ENCODE results near the gene IER2.
A peak's percentile ranks its signal among the peaks of the same experiment; 100 is the strongest.
"Not testable (repeated sequence)": the region's sequence is repeated elsewhere in the genome, so short reads cannot be mapped to it uniquely, and the experiment has no call there.

IER2 gene

DNA sequence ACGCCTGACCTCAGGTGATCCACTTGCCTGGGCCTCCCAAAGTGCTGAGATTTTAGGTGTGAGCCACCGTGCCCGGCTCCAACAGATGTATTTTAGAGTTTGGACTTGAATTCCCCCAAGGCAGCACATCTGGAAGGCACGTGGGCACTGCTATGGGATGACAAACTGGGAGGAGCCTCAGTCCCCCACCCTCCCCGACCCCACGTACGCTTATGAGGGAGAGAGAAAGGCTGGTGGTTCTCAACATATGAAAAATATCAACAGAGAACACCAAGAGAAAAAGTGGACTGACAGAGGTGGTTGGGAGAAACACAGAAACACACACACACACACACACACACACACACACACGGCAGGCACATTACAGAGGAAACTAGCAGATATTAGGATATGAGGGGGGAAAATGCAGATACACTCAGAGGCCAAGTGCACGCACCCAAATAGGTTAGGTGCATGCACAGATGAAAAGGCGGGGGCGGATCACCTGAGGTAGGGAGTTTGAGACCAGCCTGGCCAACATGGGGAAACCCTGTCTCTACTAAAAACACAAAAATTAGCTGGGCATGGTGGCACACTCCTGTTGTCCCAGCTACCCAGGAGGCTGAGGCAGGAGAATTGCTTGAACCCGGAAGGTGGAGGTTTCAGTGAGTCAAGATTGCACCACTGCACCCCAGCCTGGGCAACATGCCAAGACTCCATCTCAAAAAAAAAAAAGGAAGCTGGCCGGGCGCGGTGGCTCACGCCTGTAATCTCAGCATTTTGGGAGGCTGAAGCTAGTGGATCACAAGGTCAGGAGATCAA lies 3.2 kb upstream of the IER2 start:
- no peak for DNase-seq

DNA sequence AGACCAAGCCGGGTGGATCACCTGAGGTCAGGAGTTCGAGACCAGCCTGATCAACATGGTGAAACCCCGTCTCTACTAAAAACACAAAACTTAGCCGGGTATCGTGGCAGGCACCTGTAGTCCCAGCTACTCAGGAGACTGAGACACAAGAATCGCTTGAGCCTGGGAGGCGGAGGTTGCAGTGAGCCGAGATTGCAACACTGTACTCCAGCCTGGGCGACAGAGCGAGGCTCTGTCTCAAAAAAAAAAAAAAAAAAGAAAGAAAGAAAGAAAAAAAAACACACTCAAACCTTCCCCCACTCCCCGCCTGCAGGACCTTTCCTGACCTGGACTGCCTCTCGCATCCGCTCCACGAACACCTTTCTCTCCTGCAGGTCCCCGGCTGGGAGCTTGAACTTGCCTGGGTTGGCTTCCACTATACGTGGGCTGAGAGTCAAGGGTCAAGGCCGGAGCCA lies 1.0 kb upstream of the IER2 start:
- DNase-seq, result not testable (repeated sequence)

DNA sequence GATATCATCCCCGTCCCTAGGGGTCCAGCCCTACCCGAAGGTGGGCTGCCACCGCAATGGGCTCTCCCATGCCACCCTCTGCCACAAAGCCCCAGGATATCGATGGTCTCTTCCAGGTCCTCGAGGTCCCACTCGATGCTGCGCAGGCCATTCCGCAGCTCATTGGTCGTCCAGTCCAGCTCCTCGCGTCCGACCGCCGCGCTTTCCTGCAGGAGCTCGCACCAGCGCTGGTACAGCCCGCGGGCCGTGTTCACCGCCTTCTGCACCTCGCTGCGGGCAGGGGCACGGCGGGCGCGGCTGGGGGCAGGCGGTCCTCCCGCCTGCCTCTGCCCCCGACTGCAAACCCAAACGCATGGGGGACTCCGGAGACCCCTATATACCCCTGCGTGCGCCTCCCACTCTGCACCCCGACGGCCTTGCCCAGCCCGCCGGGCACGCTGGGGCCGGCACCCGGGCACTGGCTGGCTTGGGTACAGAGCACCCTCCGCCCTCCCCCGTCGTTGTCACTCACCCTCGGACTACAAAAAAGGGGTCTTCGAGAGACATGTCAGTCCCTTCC lies 504 bp upstream of the IER2 start:
- peak in 1 of 2 experiments; percentile 55 for DNase-seq

DNA sequence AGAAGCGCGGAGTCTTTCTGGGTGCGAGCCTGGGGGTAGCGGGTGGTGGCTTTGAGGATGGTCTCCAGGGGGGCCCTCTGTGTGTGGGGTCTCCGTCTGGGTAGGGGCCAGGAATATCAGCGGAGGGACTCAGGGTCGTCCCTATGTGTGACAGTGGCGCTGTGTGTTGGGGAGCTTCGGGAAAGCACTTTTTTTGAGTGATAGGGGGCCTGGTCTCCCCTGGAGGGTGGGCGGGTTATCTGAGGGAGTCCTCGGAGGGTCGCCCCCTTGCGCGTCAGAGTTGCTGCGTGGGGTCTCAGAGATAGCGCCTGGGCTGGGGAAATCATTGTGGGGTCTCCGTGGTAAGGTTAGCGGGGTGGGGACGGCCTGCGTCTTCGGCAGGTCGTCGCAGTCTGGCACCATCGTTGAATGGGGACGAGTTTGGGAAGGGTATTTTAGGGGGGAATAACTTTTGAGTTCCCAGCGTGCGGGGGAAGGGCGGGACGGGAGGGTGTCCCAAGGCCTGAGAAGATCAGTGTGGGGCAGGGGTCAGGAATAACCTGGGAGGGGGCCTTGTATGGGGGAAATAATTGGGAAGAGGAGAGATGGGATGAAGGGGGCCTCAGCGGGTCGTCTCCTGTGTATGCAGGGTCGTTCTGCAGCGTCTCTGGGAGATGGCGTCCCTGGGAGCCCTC lies 857 bp downstream of the IER2 start:
- peak in 1 of 2 experiments; percentile 46 for DNase-seq

DNA sequence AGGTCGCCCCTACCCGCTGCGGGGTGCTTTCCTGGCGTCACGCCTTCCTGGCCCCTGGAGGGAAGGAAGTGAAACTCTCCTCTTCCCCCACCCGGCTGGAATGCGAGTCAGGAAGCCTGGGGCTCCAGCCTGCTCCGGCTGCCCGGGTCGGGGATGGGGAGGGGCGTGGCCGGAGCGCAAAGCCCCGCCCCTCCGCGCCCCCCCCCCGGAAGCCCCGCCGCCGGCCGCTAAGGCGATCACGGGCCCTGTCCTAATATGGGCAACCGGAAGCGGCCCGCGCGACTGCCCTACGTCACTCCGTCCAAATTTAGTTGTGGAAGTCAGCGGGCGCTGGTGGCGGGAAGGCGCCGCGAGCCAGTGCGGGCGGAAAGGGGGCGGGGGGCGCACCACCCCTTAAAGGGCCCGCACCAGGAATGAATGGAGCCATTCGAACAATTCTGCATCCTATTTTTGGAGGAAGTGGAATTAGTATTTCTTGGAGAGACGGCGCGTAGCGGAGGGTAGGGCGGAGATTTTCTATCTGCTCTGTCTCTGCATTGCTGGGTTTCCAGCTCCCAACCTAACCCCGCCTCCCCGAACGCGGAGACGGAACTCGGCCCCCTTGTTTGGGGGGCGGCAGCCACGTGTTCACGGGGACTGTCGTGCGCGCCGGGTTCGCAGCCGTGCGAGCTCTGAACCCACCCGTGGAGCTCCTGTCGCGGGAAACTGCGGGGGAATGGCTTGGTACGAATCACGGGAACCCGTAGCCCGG lies 1.6 kb downstream of the IER2 start:
- peak; percentile 99 for DNase-seq

DNA sequence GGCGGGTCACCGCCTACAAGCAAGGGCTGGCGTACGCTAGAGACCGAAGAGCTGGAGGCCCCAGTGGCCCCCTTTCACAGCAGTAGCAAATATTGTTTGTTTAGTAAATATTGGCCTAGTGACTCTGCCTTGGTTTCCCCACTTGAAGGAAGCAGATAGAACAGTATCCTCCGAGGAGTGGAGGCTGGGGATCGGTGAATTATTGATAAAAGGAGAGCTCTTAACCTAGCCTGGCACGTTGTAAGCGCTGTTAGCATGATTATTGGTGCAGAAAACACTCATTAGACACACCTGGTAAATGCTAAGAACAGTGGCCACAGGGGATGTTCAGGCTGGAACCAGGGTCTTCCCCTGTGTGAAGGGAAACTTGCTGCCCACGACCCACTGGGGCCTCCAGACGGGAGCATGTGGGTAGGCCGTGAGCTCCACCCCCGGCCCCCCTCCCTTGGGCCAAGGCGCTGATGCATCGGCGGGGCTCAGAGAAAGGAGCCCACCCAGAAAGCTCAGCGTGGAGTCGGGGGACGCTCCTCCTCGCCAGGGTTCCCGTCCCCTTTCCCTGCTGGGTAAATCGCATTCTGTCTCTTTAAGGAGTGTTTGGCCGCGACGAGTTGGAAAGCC lies 2.3 kb downstream of the IER2 start:
- DNase-seq, result no peak

DNA sequence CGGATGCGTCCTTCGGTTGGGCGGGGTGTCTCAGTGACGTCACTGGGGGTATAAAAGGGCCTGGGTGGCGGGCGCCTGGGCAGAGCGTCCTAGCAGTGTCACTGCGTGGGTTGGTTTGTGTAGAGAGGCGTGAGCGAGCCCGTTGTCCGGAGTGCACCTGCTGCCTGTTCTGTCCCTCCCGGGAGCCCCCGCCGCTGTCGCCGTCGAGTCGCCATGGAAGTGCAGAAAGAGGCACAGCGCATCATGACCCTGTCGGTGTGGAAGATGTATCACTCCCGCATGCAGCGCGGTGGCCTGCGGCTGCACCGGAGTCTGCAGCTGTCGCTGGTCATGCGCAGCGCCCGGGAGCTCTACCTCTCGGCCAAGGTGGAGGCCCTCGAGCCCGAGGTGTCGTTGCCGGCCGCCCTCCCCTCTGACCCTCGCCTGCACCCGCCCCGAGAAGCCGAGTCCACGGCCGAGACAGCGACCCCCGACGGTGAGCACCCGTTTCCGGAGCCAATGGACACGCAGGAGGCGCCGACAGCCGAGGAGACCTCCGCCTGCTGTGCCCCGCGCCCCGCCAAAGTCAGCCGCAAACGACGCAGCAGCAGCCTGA lies 2.9 kb downstream of the IER2 start:
- peak; percentile 97 to 99 for DNase-seq

DNA sequence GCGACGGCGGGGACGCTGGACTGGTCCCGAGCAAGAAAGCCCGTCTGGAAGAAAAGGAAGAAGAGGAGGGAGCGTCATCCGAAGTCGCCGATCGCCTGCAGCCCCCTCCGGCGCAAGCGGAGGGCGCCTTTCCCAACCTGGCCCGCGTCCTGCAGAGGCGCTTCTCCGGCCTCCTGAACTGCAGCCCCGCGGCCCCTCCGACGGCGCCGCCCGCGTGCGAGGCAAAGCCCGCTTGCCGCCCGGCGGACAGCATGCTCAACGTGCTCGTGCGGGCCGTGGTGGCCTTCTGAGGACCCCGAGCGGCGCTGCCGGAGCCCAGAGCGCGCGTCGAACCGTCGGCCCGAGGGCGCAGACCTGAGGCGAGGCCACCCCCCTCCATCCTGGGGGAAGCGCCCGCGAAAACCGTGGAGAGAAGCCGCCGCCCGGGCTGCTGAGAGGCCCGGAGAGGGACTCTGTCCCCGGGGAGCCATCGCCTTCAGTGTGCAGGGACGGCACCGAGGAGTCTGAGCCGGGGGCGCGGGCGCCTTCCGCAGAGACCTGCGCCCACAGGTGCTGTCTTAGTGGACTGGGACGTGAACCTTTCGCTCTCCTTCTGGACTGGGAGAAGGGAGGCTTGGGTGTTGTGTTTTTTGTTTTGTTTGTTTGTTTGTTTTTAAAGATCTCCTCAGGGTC lies 3.5 kb downstream of the IER2 start:
- no peak for DNase-seq

DNA sequence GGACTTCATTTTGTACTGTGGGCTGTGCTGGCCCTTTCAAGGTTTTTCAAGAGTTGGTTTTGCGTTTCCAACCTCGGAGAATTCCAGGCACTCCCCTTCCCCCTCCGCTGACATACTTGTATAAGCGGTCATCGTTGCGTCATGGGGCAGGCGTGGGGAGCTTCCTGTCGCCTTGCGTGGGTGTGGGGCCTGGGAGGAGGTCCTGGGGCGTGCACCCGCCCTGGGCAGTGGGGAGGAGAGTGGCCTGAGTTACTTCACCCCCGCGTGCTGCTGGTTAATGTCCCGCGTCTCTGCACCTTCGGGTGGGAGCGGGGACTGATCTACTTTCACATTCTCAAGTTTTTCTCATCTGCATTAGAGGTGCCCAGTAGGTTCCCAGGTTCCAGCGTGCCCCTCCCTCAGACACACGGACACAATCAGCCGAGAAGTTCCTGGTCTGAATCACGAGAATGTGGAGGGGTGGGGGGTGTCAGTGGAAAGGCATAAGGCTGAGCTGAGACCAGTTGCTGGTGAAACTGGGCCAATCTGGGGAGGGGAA lies 4.1 kb downstream of the IER2 start:
- DNase-seq, result peak in 1 of 2 experiments; percentile 42

DNA sequence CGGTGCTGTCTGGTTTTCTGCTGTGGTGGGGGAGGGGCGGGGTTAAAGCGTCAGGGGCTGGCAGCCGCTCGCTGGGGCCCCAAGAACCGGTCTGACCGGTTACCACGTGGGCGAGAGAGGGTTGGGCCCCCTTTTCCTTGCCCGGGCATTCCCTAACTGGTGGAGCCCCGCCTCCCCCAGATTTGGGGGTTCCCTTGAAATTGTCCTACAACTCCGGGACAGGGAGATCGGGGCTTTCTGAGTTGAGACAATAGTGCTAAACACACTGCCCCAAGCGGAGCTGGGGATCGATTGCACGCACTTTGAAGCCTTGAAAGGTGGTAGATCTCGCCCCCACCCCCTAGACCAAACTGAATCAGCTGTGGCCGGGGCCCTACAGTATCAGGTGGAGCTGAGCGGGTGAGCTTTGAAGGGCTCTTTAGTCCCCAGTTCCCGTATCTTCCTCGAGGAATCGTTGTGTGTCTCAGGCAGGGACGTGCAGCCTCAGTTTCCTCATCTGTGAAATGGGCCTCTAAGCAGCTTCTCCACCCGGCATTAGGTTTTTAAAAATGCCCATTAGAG lies 4.8 kb downstream of the IER2 start:
- DNase-seq, result peak; percentile 39 to 58

DNA sequence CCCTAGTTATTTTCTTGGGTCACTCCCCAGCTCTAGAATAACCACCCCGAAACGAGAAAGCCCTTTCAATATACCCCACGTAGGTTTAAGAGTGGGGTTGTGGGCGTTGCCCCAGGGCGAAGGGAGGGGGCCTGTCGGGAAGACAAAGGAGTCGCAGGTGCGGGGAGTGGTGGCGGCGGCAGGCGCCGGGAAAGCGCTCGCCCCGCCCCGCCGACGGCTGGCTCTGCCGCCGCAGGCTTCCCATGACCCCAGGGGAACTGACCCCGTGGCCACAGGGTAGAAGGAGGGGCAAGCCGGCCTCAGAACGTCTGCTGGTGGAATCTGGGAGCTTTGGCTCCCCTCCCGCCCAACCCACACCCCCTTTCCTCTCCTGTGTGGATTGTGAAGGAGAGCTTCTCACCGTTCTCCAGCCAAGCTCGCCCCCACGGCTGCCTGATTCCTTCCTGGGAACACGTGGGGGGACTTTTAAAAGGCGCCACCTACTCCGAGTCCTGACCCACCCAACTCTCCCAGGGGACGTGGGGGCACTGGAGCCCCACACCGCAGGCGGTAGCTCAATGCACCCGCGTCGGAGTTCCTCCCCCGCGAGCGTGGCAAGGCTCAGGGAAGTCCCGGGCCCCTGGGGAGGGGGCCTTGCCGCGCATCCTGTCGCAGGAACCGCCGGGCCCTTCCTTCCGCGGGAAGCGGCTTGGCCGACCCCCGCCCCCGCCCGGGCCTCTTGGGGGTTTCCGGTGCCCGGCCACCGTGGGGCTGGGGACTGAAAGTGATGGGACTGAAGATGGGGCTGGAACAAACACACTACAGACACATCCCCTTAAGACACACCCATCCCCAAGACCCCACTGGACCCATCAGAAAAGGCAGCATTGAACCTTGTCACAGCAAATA lies 5.5 kb downstream of the IER2 start:
- DNase-seq, result peak; percentile 13 to 50

DNA sequence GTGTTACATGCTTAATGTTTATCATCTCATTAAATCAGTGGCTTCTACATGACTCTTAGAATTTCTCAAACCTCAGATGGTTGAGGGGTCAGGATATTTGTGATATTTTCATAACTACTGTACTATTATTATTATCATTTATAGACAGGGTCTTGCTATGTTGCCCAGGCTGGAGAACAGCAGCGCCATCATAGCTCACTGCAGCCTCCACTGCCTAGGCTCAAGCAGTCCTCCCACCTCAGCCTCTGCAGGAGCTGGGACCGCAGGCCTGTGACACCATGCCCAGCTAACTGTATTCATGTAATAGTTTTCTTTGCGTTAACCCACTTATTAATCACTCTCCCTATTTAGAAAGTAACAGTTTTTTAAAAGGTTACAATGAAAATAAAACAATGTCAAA lies 9.5 kb downstream of the IER2 start:
- no peak for DNase-seq

DNA sequence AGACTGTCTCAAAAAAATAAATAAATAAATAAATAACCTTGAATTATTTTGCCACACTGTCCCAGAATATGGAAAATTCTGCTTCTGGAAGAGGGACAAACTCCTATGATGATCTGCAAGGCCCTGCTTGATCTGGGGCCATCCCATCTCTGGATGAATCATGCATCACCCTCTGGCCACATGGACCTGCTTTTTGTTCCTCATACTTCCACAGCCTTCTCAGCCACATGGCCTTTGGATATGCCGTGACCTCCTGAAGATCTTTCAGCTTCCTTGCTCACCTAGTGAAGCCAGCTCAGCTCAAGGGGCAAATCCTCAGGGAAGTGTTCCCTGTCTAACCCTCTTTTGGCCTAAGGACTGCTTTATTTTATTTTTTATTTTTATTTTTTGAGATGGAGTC lies 10.3 kb downstream of the IER2 start:
- no peak for DNase-seq

DNA sequence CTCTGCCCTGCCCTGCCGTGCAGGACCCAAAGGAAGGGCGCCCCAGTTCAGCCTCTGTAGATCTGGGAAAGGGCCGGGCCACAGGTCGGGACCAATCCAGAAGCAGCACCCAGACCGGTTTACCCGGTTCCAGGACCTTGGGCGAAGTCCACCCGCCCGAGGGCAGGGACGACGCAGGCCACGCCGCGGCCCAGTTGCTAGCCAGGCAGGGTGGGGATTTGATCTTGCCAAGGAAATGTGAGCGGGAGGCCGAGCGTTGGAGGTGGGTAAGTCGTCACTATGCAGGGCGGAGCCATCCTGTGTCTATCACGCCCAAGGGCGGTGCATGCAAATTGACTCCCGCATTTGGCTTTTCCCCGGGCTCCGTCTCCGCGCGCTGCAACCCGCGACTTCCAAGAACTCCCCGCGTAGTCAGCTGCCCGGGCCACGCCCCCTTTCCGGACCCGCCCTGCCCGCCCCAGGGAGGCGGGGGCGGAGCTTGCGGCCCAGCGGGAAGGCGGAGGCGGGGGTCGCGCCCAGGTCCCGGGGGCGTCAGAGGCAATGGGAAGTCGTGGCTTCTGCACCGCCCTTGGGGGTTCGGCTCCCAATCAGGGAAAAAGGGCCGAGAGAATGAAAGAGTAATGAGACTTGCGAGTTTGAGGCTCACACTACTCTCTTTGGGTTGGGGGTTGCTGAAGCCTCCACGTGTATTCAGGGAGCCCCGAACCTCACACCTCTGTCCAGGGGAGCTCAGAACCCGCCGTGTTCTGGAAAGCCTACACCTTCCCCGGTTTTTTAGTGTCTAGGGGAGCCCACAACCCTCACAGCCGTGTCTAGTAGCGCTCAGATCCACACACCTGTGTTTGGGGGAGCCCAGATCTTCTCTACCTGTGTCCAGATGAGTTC lies 12.8 kb downstream of the IER2 start:
- peak; percentile 46 to 78 for DNase-seq

DNA sequence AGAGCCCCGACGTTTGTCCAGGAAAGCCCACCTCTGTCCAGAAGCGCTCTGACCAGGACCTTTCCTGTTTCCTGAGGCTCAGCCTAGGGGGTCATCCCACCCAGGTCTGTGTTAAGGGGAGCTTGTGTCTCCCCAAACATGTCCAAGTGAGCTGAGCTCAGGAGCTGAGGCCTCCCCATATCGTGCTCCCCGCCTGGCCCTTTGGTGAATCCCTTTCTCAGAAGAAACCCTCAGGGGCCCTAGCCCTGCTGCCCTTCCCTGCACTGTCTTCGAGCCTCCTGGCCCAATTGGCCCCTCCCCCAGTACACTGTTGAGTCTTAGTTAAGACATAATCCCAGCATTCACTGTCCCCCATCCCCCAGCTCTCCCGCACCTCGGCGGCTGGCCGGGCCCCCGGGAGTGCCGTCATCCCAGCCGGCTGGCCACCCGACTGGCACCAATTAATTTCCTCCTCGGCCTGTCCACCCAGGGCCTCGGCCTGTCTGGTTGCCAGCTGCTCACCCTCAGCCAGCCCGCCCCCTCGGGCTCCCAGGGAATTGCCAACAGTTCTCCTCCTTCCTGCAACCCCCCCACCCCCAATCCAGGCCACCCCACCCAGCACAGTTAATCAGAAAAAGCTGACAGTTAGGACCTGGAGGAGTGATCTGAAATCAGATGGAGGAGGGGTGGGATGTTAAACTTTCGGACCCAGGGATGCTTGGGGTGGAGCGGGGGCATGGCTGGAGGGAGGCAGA lies 13.6 kb downstream of the IER2 start:
- DNase-seq, result no peak

DNA sequence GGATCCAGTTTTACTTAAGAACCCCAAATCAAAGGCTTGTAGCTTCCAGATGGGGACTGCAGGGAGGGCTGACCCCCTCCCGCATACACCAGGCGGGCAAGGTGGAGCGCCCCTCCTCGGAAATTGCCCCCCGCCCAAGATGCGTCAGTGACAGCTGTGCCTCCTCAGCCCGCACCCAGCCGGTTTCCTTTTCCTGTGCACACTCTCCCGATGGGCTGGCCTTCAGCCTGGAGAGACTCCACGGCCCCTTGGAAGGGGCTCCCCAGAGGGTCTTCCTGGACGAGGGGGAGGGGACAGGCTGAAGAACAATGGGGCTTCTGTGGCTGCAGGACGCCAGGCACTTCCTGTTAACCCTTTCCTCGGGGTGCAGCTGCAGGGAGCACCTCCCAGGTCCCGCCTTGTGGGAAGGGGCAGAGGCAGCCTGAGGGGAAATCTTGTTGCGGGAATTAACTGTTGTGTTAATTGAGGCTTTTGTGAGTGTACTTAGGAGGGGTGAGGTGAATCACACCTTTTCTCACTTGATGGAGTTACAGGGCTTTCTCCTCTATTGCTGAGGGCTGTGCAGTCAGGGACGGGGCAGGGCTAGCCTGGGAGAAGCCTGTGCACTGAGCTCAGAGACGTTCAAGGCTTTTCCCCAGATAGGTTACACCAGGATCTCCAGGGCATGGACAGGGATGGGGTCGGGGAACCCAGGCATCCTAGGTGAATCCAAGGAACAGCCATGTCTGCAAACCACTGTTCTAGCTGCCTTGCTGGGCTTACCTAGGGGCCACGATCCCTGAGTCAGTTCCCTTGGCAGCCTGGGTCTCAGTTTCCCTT lies 14.3 kb downstream of the IER2 start:
- no peak for DNase-seq
